Measurements from ENCODE around the gene NIM1K.
"Not testable (repeated sequence)": the region's sequence is repeated elsewhere in the genome, so short reads cannot be mapped to it uniquely, and the experiment has no call there.

Gene NIM1K

GRCh38 chr5:43183101-43183500, 8.9 kb upstream of the NIM1K start:
- H3K27ac ChIP-seq (ENCODE audit: low read length); H3K9me3 ChIP-seq (ENCODE audit: control insufficient read depth in 2 of 2, low read length in 2 of 2); H3K36me3 ChIP-seq (ENCODE audit: control insufficient read depth in 2 of 2, insufficient read depth in 2 of 2, low read length in 2 of 2); H3K9ac ChIP-seq (ENCODE audit: low read length in 2 of 2); H3K4me3 ChIP-seq (ENCODE audit: low read length in 2 of 2); H3K4me1 ChIP-seq (ENCODE audit: control insufficient read depth, insufficient read depth, low read length); H3K27me3 ChIP-seq (ENCODE audit: control insufficient read depth in 1 of 2, insufficient read depth in 2 of 2, low read length in 2 of 2): not testable (repeated sequence)

DNA sequence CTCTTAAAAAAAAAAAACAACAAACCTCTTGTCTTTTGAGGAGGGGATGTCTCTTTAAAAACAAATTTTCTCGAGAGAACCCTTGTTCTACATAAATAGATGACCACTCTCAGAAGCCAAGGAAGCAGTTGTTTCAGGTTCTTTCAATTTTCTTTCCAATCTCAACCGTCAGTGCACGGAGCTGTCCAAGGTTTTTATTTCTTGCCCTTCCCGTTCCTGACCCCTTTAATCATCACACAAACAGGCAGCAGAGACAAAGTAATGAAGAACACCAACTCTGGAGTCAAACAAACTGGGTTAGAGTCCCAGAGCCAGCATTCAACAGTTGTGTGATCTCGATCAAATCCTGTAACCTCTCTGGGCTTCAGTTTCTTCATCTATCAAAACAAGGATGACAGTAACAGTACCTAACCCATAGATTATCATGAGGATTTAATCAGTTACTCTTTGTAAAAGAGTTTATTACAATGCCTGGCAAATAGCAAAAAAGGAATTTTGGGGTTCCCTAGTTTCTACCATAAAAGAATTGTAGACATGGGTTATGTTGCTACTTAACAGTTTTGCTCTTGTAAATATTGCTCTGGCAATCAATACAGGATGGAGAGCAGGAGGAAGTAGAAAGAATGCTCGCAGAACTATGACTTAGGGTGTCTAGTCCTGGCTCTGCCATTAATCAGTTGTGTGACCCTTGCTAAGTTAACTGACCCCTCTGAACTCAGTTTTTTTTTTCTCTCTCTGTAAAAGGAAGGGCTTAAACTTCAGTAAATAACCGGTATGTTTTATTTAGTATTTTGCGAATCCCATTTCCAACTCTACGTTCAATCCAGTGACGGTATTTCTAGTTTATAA, 1.0 kb upstream of the NIM1K start:
- Histone ChIP-seq H3K9ac (ENCODE audit: low read length in 2 of 2) (no peak overlapping the region), H3K27ac (ENCODE audit: low read length) (no peak overlapping the region), H3K27me3 (ENCODE audit: control insufficient read depth in 1 of 2, insufficient read depth in 2 of 2, low read length in 2 of 2) (no peaks in the 10 kb centered on the region), H3K4me3 (ENCODE audit: low read length in 2 of 2) (peak overlapping the region in 1 of 2 donors; percentile 81), H3K9me3 (ENCODE audit: control insufficient read depth in 2 of 2, low read length in 2 of 2) (no peaks in the 10 kb centered on the region), H3K36me3 (ENCODE audit: control insufficient read depth in 2 of 2, insufficient read depth in 2 of 2, low read length in 2 of 2) (no peaks in the 10 kb centered on the region), H3K4me1 (ENCODE audit: control insufficient read depth, insufficient read depth, low read length) (peaks cover 18% of the 10 kb centered on the region)

DNA sequence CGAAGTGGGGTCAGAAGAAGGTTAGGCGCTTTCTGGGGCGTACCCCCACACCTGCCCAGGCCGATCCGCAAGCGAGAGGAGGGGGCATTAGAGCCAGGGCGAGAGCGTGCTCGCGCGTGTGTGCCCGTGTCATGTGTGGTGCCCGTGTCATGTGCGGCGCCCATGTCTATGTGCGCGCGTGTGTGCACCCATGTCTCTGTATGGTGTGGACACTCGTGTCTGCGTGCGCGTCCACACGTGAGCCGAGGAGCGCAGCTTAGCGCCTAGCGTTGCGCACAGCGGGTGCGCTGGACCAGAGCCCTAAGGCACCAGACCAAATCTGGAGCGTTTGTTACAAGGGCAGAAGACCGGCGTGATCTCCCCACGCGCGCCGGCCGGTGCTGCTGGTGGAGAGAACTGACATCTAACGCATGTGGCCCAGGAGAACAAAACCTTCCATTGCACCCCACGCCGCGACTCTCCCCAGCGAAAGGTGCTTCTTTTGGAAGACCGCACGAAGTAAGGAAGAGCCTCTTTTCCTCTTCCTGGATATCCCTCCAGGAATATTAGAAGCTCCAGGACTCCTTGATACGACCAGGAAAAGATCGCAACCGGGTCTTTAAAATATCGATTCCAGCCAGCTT, 644 bp downstream of the NIM1K start:
- Histone ChIP-seq H3K9me3 (ENCODE audit: control insufficient read depth in 2 of 2, low read length in 2 of 2) (no peaks in the 10 kb centered on the region), H3K36me3 (ENCODE audit: control insufficient read depth in 2 of 2, insufficient read depth in 2 of 2, low read length in 2 of 2) (no peaks in the 10 kb centered on the region), H3K27me3 (ENCODE audit: control insufficient read depth in 1 of 2, insufficient read depth in 2 of 2, low read length in 2 of 2) (no peaks in the 10 kb centered on the region), H3K4me1 (ENCODE audit: control insufficient read depth, insufficient read depth, low read length) (peaks cover 18% of the 10 kb centered on the region), H3K4me3 (ENCODE audit: low read length in 2 of 2) (peak overlapping the region; percentile 81 to 89), H3K27ac (ENCODE audit: low read length) (no peak overlapping the region), H3K9ac (ENCODE audit: low read length in 2 of 2) (peak overlapping the region; percentile 29 to 66)

DNA sequence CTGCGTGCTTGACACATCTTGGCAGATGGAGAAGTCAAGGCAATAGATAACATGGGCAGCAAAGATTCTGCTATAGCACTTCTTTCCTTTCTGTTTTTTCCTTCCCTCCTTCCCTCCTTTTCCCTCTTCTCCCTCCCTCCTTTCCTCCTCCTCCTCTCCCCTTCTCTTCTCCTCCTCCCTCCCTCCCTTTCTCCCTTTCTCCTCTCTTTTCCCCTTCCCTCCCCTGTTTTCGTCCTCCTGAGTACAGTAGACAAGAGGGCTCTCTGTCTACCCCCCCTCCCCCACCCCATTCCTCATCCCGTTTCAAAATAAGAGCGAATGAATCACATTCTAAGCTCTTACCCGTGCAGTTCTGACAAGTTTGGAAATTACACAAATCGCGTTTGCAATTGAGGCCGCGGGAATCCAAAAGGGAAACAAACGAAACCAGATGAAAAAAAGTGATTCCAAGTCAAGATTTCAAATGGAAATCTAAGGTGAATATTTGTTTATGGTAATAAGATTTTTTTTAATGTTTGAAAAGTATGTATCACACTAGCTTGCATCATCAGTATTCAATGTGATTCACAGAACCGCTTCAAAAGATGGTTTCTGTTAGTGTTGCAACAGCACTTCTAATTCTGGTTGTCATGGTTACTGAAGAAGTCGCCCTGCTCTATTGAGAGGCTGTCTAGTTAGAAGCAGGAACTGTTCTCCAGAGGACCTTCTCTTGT, 1.3 kb downstream of the NIM1K start:
- Histone ChIP-seq H3K27ac (ENCODE audit: low read length) (no peak overlapping the region), H3K9ac (ENCODE audit: low read length in 2 of 2) (peak overlapping the region in 1 of 2 donors; percentile 66)

GRCh38 chr5:43193894-43194265, 1.9 kb downstream of the NIM1K start:
- no peak overlapping the region for H3K9ac ChIP-seq (ENCODE audit: low read length in 2 of 2)
- peak overlapping the region; percentile 18 for H3K27ac ChIP-seq (ENCODE audit: low read length)
- H3K36me3 ChIP-seq (ENCODE audit: control insufficient read depth in 2 of 2, insufficient read depth in 2 of 2, low read length in 2 of 2) = no peaks in the 10 kb centered on the region
- peak overlapping the region in 1 of 2 donors; percentile 81 for H3K4me3 ChIP-seq (ENCODE audit: low read length in 2 of 2)
- H3K27me3 ChIP-seq (ENCODE audit: control insufficient read depth in 1 of 2, insufficient read depth in 2 of 2, low read length in 2 of 2) = no peaks in the 10 kb centered on the region
- peaks cover 18% of the 10 kb centered on the region for H3K4me1 ChIP-seq (ENCODE audit: control insufficient read depth, insufficient read depth, low read length)
- no peaks in the 10 kb centered on the region for H3K9me3 ChIP-seq (ENCODE audit: control insufficient read depth in 2 of 2, low read length in 2 of 2)

More for the DNA sequence above, 1.3 kb downstream of the NIM1K start:
- Histone ChIP-seq H3K4me1 (ENCODE audit: control insufficient read depth, insufficient read depth, low read length) (peaks cover 18% of the 10 kb centered on the region), H3K36me3 (ENCODE audit: control insufficient read depth in 2 of 2, insufficient read depth in 2 of 2, low read length in 2 of 2) (no peaks in the 10 kb centered on the region), H3K27me3 (ENCODE audit: control insufficient read depth in 1 of 2, insufficient read depth in 2 of 2, low read length in 2 of 2) (no peaks in the 10 kb centered on the region), H3K4me3 (ENCODE audit: low read length in 2 of 2) (peak overlapping the region; percentile 81 to 89), H3K9me3 (ENCODE audit: control insufficient read depth in 2 of 2, low read length in 2 of 2) (no peaks in the 10 kb centered on the region)

GRCh38 chr5:43195670-43196265, 3.7 kb downstream of the NIM1K start:
- H3K27ac ChIP-seq (ENCODE audit: low read length) = no peak overlapping the region
- peaks cover 18% of the 10 kb centered on the region for H3K4me1 ChIP-seq (ENCODE audit: control insufficient read depth, insufficient read depth, low read length)
- H3K9ac ChIP-seq (ENCODE audit: low read length in 2 of 2) = no peak overlapping the region
- no peak overlapping the region for H3K4me3 ChIP-seq (ENCODE audit: low read length in 2 of 2)
- no peaks in the 10 kb centered on the region for H3K36me3 ChIP-seq (ENCODE audit: control insufficient read depth in 2 of 2, insufficient read depth in 2 of 2, low read length in 2 of 2)
- no peaks in the 10 kb centered on the region for H3K27me3 ChIP-seq (ENCODE audit: control insufficient read depth in 1 of 2, insufficient read depth in 2 of 2, low read length in 2 of 2)
- H3K9me3 ChIP-seq (ENCODE audit: control insufficient read depth in 2 of 2, low read length in 2 of 2) = no peaks in the 10 kb centered on the region

DNA sequence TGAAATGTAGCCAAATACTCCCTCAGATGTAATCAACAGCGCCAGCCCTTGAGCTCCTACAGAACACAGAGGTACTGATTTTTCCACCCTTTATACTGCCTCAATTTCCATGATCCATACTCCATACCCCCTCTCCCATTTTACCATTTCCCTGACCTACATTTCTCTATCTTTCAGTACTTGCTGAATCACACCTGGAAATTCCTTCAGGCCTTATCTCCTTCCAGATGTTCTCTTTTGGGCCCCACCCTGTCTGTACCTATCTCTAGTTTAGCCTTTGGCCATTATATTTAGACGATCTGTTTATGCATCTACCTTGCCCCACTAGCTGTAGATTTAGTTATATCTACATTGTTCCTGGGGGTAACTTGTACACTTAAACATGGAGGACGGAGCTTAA, 5.5 kb downstream of the NIM1K start:
- Histone ChIP-seq H3K36me3 (ENCODE audit: control insufficient read depth in 2 of 2, insufficient read depth in 2 of 2, low read length in 2 of 2) (no peaks in the 10 kb centered on the region), H3K4me3 (ENCODE audit: low read length in 2 of 2) (no peak overlapping the region), H3K4me1 (ENCODE audit: control insufficient read depth, insufficient read depth, low read length) (peaks cover 5% of the 10 kb centered on the region), H3K9me3 (ENCODE audit: control insufficient read depth in 2 of 2, low read length in 2 of 2) (no peaks in the 10 kb centered on the region), H3K27me3 (ENCODE audit: control insufficient read depth in 1 of 2, insufficient read depth in 2 of 2, low read length in 2 of 2) (no peaks in the 10 kb centered on the region), H3K27ac (ENCODE audit: low read length) (no peak overlapping the region), H3K9ac (ENCODE audit: low read length in 2 of 2) (no peak overlapping the region)

DNA sequence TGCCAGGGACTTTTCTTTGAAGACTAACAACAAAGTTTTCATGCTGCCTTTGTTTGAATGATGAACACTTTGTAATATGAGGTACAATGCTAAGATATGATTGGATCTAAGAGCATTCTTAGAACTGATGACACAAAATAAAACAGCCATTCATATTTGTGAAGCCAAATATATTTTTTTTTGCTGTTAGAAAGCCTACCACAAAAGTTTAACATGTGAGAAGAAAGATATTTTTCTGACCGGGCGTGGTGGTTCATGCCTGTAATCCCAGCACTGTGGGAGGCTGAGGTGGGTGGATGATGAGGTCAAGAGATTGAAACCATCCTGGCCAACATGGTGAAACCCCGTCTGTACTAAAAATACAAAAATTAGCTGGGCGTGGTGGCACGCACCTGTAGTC, 9.4 kb downstream of the NIM1K start:
- H3K27me3 ChIP-seq (ENCODE audit: control insufficient read depth in 1 of 2, insufficient read depth in 2 of 2, low read length in 2 of 2); H3K27ac ChIP-seq (ENCODE audit: low read length); H3K9me3 ChIP-seq (ENCODE audit: control insufficient read depth in 2 of 2, low read length in 2 of 2); H3K36me3 ChIP-seq (ENCODE audit: control insufficient read depth in 2 of 2, insufficient read depth in 2 of 2, low read length in 2 of 2); H3K4me1 ChIP-seq (ENCODE audit: control insufficient read depth, insufficient read depth, low read length); H3K4me3 ChIP-seq (ENCODE audit: low read length in 2 of 2); H3K9ac ChIP-seq (ENCODE audit: low read length in 2 of 2): not testable (repeated sequence)

DNA sequence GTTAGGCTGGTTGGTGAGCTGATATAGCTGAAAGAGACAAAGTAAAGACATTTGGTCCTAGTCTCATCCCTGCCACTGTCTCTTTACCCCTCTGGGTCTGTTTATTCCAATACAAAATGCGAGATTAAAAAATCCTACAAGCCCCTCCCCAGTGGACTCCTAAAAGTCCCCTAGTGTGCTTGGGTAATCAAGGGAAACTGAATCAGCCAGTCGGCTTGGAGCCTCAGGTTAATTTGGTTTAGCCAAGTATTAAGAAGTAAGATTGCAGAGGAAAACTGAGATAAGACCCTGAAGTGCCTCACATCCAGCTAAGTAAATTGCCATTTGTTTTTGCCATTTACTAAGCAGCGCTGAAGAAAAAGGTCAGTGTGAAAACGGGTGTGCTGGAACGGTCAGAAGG, 10.4 kb downstream of the NIM1K start:
- no peak overlapping the region for H3K9ac ChIP-seq (ENCODE audit: low read length in 2 of 2)
- H3K9me3 ChIP-seq (ENCODE audit: control insufficient read depth in 2 of 2, low read length in 2 of 2) = no peaks in the 10 kb centered on the region
- H3K27me3 ChIP-seq (ENCODE audit: control insufficient read depth in 1 of 2, insufficient read depth in 2 of 2, low read length in 2 of 2) = no peaks in the 10 kb centered on the region
- H3K4me1 ChIP-seq (ENCODE audit: control insufficient read depth, insufficient read depth, low read length) = no peaks in the 10 kb centered on the region
- H3K27ac ChIP-seq (ENCODE audit: low read length) = no peak overlapping the region
- no peak overlapping the region for H3K4me3 ChIP-seq (ENCODE audit: low read length in 2 of 2)
- no peaks in the 10 kb centered on the region for H3K36me3 ChIP-seq (ENCODE audit: control insufficient read depth in 2 of 2, insufficient read depth in 2 of 2, low read length in 2 of 2)

- Histone ChIP-seq H3K36me3 (ENCODE audit: control insufficient read depth in 2 of 2, insufficient read depth in 2 of 2, low read length in 2 of 2) (no peaks in the 10 kb centered on the region), H3K9me3 (ENCODE audit: control insufficient read depth in 2 of 2, low read length in 2 of 2) (no peaks in the 10 kb centered on the region), H3K27me3 (ENCODE audit: control insufficient read depth in 1 of 2, insufficient read depth in 2 of 2, low read length in 2 of 2) (no peaks in the 10 kb centered on the region), H3K9ac (ENCODE audit: low read length in 2 of 2) (no peak overlapping the region), H3K4me1 (ENCODE audit: control insufficient read depth, insufficient read depth, low read length) (no peaks in the 10 kb centered on the region), H3K27ac (ENCODE audit: low read length) (no peak overlapping the region), H3K4me3 (ENCODE audit: low read length in 2 of 2) (no peak overlapping the region)
These were observed 11.3 kb downstream of the NIM1K start for GRCh38 chr5:43203373-43203772.
